H1 (cell line): ENCODE measurements around the gene RAB7B. TPM values are rescaled to one million over a fixed set of nuclear protein-coding genes. Genes with fewer than 3 reads are reported as not detected.

Experiments used
- CTCF ChIA-PET: fragments of 300-600 bp; sonication (Branson Sonifier 250); formaldehyde crosslinking; loops from one replicate; lab custom pipeline; 2021; ENCODE audit not compliant: partially characterized antibody; lab: Charles Lee
- POLR2A ChIA-PET: fragments of 300-600 bp; sonication (Branson Sonifier 250); formaldehyde crosslinking; loops from one replicate; lab custom pipeline; 2021; ENCODE audit warnings: inconsistent platforms; ENCODE audit not compliant: partially characterized antibody; lab: Charles Lee
- DNase-seq, 2 experiments: peaks; one replicate each; pipeline versions ENCODE4 v3.0.0 to v3.0.0-alpha.2; 2010 to 2022; ENCODE audit warnings: low spot score in 2 of 2, low read depth in 1 of 2, mixed read lengths in 1 of 2
- FAIRE-seq: peaks from 2 replicates; lab custom pipeline; 2011; peaks lifted over from hg19 to GRCh38; lab: Jason Lieb, UNC
- H2AFZ ChIP-seq: 2 replicates; pipeline ENCODE4 v1.8.1; 2012; ENCODE audit warnings: low read length, inconsistent platforms
- H2AK5ac ChIP-seq: 2 replicates; pipeline ENCODE4 v1.6.1; 2013; ENCODE audit warnings: low read depth, low read length
- H2BK120ac ChIP-seq: replicated peaks from 2 replicates; pipeline ENCODE3; 2013; ENCODE audit warnings: low read depth, low read length, inconsistent platforms
- H2BK12ac ChIP-seq: 2 replicates; pipeline ENCODE4 v1.6.1; 2013; ENCODE audit warnings: low read depth, low read length
- H2BK15ac ChIP-seq: 2 replicates; pipeline ENCODE4 v1.6.1; 2013; ENCODE audit warnings: low read length
- H2BK20ac ChIP-seq: 2 replicates; pipeline ENCODE4 v1.6.1; 2013; ENCODE audit warnings: low read length
- H2BK5ac ChIP-seq: 2 replicates; pipeline ENCODE4 v1.6.1; 2013; ENCODE audit warnings: low read depth, low read length
- H3K14ac ChIP-seq: 2 replicates; pipeline ENCODE4 v1.6.1; 2013; ENCODE audit warnings: inconsistent platforms; ENCODE audit not compliant: insufficient read length
- H3K18ac ChIP-seq: 2 replicates; pipeline ENCODE4 v1.6.1; 2013; ENCODE audit warnings: low read length; ENCODE audit errors: extremely low read depth
- H3K23ac ChIP-seq: 2 replicates; pipeline ENCODE4 v1.6.1; 2013; ENCODE audit warnings: inconsistent platforms; ENCODE audit not compliant: insufficient read length
- H3K23me2 ChIP-seq: 2 replicates; pipeline ENCODE4 v1.6.1; 2013; ENCODE audit warnings: low read depth, low read length
- H3K27ac ChIP-seq: 2 replicates; pipeline ENCODE4 v1.6.1; 2011; ENCODE audit warnings: low read depth, low read length, inconsistent platforms
- H3K27me3 ChIP-seq, 4 experiments: replicated peaks in 1 of 4; 1 replicate in 1 of 4; 2 replicates in 3 of 4; pipeline versions ENCODE4 v1.6.1 to v1.8.1; 2011 to 2013; ENCODE audit warnings: low read length in 3 of 4, mild to moderate bottlenecking in 3 of 4, inconsistent platforms in 2 of 4, mixed read lengths in 2 of 4, moderate library complexity in 1 of 4; ENCODE audit not compliant: control insufficient read depth in 3 of 4, insufficient read depth in 3 of 4; ENCODE audit errors: extremely low read depth in 1 of 4
- H3K36me3 ChIP-seq, 4 experiments: 2 replicates each; pipeline versions ENCODE4 v1.6.1 to v1.8.1; 2011 to 2013; ENCODE audit warnings: mild to moderate bottlenecking in 4 of 4, low read length in 3 of 4, moderate library complexity in 2 of 4, control low read depth in 1 of 4, inconsistent platforms in 1 of 4; ENCODE audit not compliant: insufficient read depth in 4 of 4, control insufficient read depth in 2 of 4
- H3K4ac ChIP-seq: replicated peaks from 2 replicates; pipeline ENCODE3; 2013; ENCODE audit warnings: low read length, low read depth, mixed read lengths, inconsistent platforms; ENCODE audit not compliant: insufficient read length
- H3K4me1 ChIP-seq, 4 experiments: replicated peaks in 1 of 4; 1 replicate in 1 of 4; 2 replicates in 3 of 4; pipeline versions ENCODE4 v1.6.1 to v1.8.1; 2011 to 2013; ENCODE audit warnings: low read length in 3 of 4, inconsistent platforms in 2 of 4, mixed read lengths in 1 of 4; ENCODE audit not compliant: insufficient read depth in 4 of 4, control insufficient read depth in 3 of 4
- H3K4me2 ChIP-seq, 2 experiments: 2 replicates each; pipeline versions ENCODE4 v1.6.1 to v1.8.1; 2011 to 2013; ENCODE audit warnings: low read depth in 2 of 2, low read length in 2 of 2, control low read depth in 1 of 2, inconsistent platforms in 1 of 2, mild to moderate bottlenecking in 1 of 2; ENCODE audit not compliant: insufficient read depth in 1 of 2
- H3K4me3 ChIP-seq, 4 experiments: fragments of 200-600, 300-600 bp in 1 of 4; sonication (generic), shearing (Covaris generic), sonication (Bioruptor Twin) in 1 of 4; 2 replicates each; pipeline versions ENCODE4 v1.5.1 to v1.8.1; 2011 to 2016; ENCODE audit warnings: low read length in 4 of 4, low read depth in 3 of 4, control low read depth in 2 of 4, inconsistent platforms in 2 of 4, mild to moderate bottlenecking in 2 of 4, mixed read lengths in 1 of 4, moderate library complexity in 1 of 4; ENCODE audit not compliant: insufficient read depth in 2 of 4; ENCODE audit errors: extremely low read depth in 1 of 4
- H3K56ac ChIP-seq: replicated peaks from 2 replicates; pipeline ENCODE3; 2013; ENCODE audit warnings: low read depth, mild to moderate bottlenecking, mixed read lengths, low read length, inconsistent platforms; ENCODE audit not compliant: insufficient read length
- H3K79me1 ChIP-seq: 2 replicates; pipeline ENCODE4 v1.6.1; 2013; ENCODE audit warnings: low read depth, low read length, control low read depth
- H3K79me2 ChIP-seq, 2 experiments: 2 replicates each; pipeline versions ENCODE4 v1.6.1 to v1.8.1; 2012 to 2013; ENCODE audit warnings: low read length in 2 of 2, mild to moderate bottlenecking in 2 of 2, inconsistent platforms in 1 of 2; ENCODE audit not compliant: insufficient read depth in 2 of 2, control insufficient read depth in 1 of 2
- H3K9ac ChIP-seq, 4 experiments: replicated peaks in 1 of 4; 1 replicate in 1 of 4; 2 replicates in 3 of 4; pipeline versions ENCODE4 v1.6.1 to v1.8.1; 2011 to 2013; ENCODE audit warnings: low read depth in 3 of 4, low read length in 3 of 4, control low read depth in 2 of 4, mild to moderate bottlenecking in 2 of 4, moderate library complexity in 2 of 4, inconsistent platforms in 1 of 4; ENCODE audit errors: extremely low read depth in 1 of 4
- H3K9me3 ChIP-seq, 2 experiments: 2 replicates each; pipeline versions ENCODE4 v1.6.1 to v1.8.1; 2012 to 2013; ENCODE audit warnings: mild to moderate bottlenecking in 2 of 2, moderate library complexity in 2 of 2, control low read depth in 1 of 2, inconsistent platforms in 1 of 2, low read depth in 1 of 2, low read length in 1 of 2, mixed read lengths in 1 of 2; ENCODE audit not compliant: insufficient read depth in 2 of 2
- H4K20me1 ChIP-seq, 2 experiments: replicated peaks in 1 of 2; 2 replicates each; pipeline versions ENCODE3 to v1.8.1; 2011 to 2013; ENCODE audit warnings: inconsistent platforms in 2 of 2, low read length in 2 of 2, mild to moderate bottlenecking in 1 of 2; ENCODE audit not compliant: insufficient read depth in 2 of 2, control insufficient read depth in 1 of 2
- H4K5ac ChIP-seq: 2 replicates; pipeline ENCODE4 v1.6.1; 2013; ENCODE audit warnings: low read length, low read depth, mixed read lengths, inconsistent platforms; ENCODE audit not compliant: insufficient read length
- H4K8ac ChIP-seq: 2 replicates; pipeline ENCODE4 v1.8.0; 2013; ENCODE audit warnings: mild to moderate bottlenecking, moderate library complexity, low read length, inconsistent platforms; ENCODE audit not compliant: insufficient read depth; ENCODE audit errors: extremely low read depth
- H4K91ac ChIP-seq: replicated peaks from 2 replicates; pipeline ENCODE3; 2013; ENCODE audit warnings: low read length, mixed read lengths, inconsistent platforms; ENCODE audit not compliant: insufficient read length
- SP1 ChIP-seq: IDR thresholded peaks from 2 replicates; pipeline ENCODE4 v1.6.1; 2011; ENCODE audit warnings: low read depth, low read length
- WGBS, 2 experiments: shearing (Covaris generic) in 1 of 2; methylation state at CpG; one replicate each; pipeline versions ENCODE4 v1.1.6 to v1.1.7; 2013 to 2015; ENCODE audit warnings: low lambda C conversion rate in 2 of 2, mixed read lengths in 2 of 2, inconsistent platforms in 1 of 2, low coverage in 1 of 2, missing lambda C conversion rate in 1 of 2; ENCODE audit not compliant: insufficient replicate concordance in 2 of 2, insufficient coverage in 1 of 2, insufficient read length in 1 of 2; ENCODE audit errors: extremely low coverage in 1 of 2, missing lambda C conversion rate in 1 of 2; 5-methylcytosine and 5-hydroxymethylcytosine counted together
- polyA plus RNA-seq, 7 experiments: library from polyadenylated mRNA; depleted of rRNA in 3 of 7; stranded (reverse) in 5 of 7; unstranded in 2 of 7; fragments of >200 nt in 5 of 7; fragments of 200-250 nt in 2 of 7; gene quantifications; 1 replicate in 5 of 7; 2 replicates in 1 of 7; 4 replicates in 1 of 7; pipeline versions ENCODE4 v1.2.1 to v1.2.3, GENCODE V29; 2011 to 2013; ENCODE audit warnings: missing spikeins in 2 of 7, mixed read lengths in 2 of 7
- total RNA-seq: library from RNA; stranded (reverse); fragmentation: NEBNext Ultra II Directional; extraction: Animal tissue kit (Norgen Biotek cat#: 25700); gene quantifications from 2 replicates; pipeline ENCODE4 v1.2.1, GENCODE V29; 2021

The RAB7B gene
- total and polyA plus RNA-seq, 2 of the 8 experiments (the other 6 are each of a cell fraction or from before 2014, with no cell fraction given): 0.05 TPM; not detected in 1

GRCh38 chr1:206010060-206010459 is 6.9 kb upstream of the RAB7B start:
- no peak overlapping the region for H3K18ac ChIP-seq
- FAIRE-seq (no peak), DNase-seq (no peak)
- H2BK20ac ChIP-seq: no peak overlapping the region
- no peaks in the 10 kb centered on the region for H3K4me1 ChIP-seq
- H3K79me1 ChIP-seq: no peaks in the 10 kb centered on the region
- H2BK5ac ChIP-seq: no peak overlapping the region
- peaks cover 0 to 4% (median 0%) of the 10 kb centered on the region in 4 experiments; a peak in 1 of 7 replicates for H3K27me3 ChIP-seq
- ChIA-PET POLR2A (interaction anchor here (0.8 to 0.9 kb wide), 2 partner anchors 11 to 362 kb away, joined by 3 read pairs; no protein-coding TSS in a partner anchor), CTCF (interaction anchor here (0.8 to 0.9 kb wide), 2 partner anchors 21 to 100 kb away, joined by 3 to 4 read pairs; no protein-coding TSS in a partner anchor)
- no peak overlapping the region for H3K4me3 ChIP-seq
- no peak overlapping the region for H3K4ac ChIP-seq
- H3K27ac ChIP-seq: no peak overlapping the region
- H2BK15ac ChIP-seq: no peak overlapping the region
- no peak overlapping the region for H3K4me2 ChIP-seq
- no peak overlapping the region for H3K23ac ChIP-seq
- 87% methylated on average over 5 of the region's 5 CpGs; no CpG with 5 or more reads in 1 of the 2 experiments for WGBS, 2 experiments
- H2BK120ac ChIP-seq: no peak overlapping the region
- no peak overlapping the region for H2AK5ac ChIP-seq
- no peak overlapping the region for H3K14ac ChIP-seq
- no peaks in the 10 kb centered on the region for H3K79me2 ChIP-seq
- TF ChIP-seq SP1: no peak
- no peaks in the 10 kb centered on the region for H3K9me3 ChIP-seq
- no peak overlapping the region for H3K56ac ChIP-seq
- H4K5ac ChIP-seq: no peak overlapping the region
- H3K23me2 ChIP-seq: no peaks in the 10 kb centered on the region
- no peak overlapping the region for H3K9ac ChIP-seq
- H3K36me3 ChIP-seq: no peaks in the 10 kb centered on the region
- no peaks in the 10 kb centered on the region for H4K20me1 ChIP-seq
- no peak overlapping the region for H4K91ac ChIP-seq
- no peak overlapping the region for H4K8ac ChIP-seq
- no peak overlapping the region for H2AFZ ChIP-seq
- no peak overlapping the region for H2BK12ac ChIP-seq
